ENCODE data around the gene AFF3.

GRCh38 chr2:99867770-99868169 lies 274.6 kb downstream of the AFF3 start:
- TF ChIP-seq EP300 (IDR thresholded peaks at IDR 0.05; ENCODE audit: borderline replicate concordance) (no peak), MAX (IDR thresholded peaks at IDR 0.05) (no peak), EGR1 (IDR thresholded peaks at IDR 0.05) (no peak), CREB1 (IDR thresholded peaks at IDR 0.05; ENCODE audit: low read depth) (no peak), FOXM1 (IDR thresholded peaks at IDR 0.05; ENCODE audit: borderline replicate concordance, low read depth) (no peak), TEAD4 (IDR thresholded peaks at IDR 0.05) (no peak), REST (IDR thresholded peaks at IDR 0.05; ENCODE audit: low read depth) (no peak), TAF1 (IDR thresholded peaks at IDR 0.05; ENCODE audit: low read depth) (no peak), RAD21 (IDR thresholded peaks at IDR 0.05; ENCODE audit: low read depth) (no peak)

All from Ishikawa (cell line).